Fibroblast of lung (primary cell): Measurements from ENCODE around the gene C5orf46. TPM values are rescaled to one million over a fixed set of nuclear protein-coding genes. Genes with fewer than 3 reads are reported as not detected.

Experiments used
- DNase-seq, 2 donors: peaks; one replicate each; pipeline versions ENCODE4 v3.0.0 to v3.0.0-alpha.2; 2010; ENCODE audit warnings: low read depth in 2 of 2
- H2AFZ ChIP-seq: 2 replicates; pipeline ENCODE4 v1.5.1; 2012; ENCODE audit warnings: low read length, control low read depth, inconsistent platforms
- H3K27ac ChIP-seq: 2 replicates; pipeline ENCODE4 v1.5.1; 2011; ENCODE audit warnings: low read length, control low read depth; ENCODE audit not compliant: insufficient read depth
- H3K27me3 ChIP-seq: 2 replicates; pipeline ENCODE4 v1.5.1; 2011; ENCODE audit warnings: mild to moderate bottlenecking, low read length; ENCODE audit not compliant: control insufficient read depth, insufficient read depth
- H3K36me3 ChIP-seq: 2 replicates; pipeline ENCODE4 v1.5.1; 2011; ENCODE audit warnings: low read length; ENCODE audit not compliant: control insufficient read depth, insufficient read depth
- H3K4me1 ChIP-seq: 2 replicates; pipeline ENCODE4 v1.5.1; 2011; ENCODE audit warnings: low read length; ENCODE audit not compliant: control insufficient read depth, insufficient read depth; ENCODE audit errors: extremely low read depth
- H3K4me2 ChIP-seq: 2 replicates; pipeline ENCODE4 v1.5.1; 2011; ENCODE audit warnings: low read length, control low read depth; ENCODE audit not compliant: insufficient read depth; ENCODE audit errors: extremely low read depth
- H3K4me3 ChIP-seq, 4 experiments: fragments of 200-600 bp in 1 of 4; sonication (generic) in 1 of 4; replicated peaks in 1 of 4; 2 replicates each; pipeline ENCODE4 v1.5.1; 2011 to 2016; ENCODE audit warnings: low read length in 4 of 4, low read depth in 3 of 4, mild to moderate bottlenecking in 3 of 4, control low read depth in 2 of 4, inconsistent platforms in 1 of 4, mixed read lengths in 1 of 4; ENCODE audit not compliant: insufficient read depth in 1 of 4; ENCODE audit errors: control extremely low read depth in 1 of 4
- H3K79me2 ChIP-seq: 2 replicates; pipeline ENCODE4 v1.5.1; 2012; ENCODE audit warnings: mild to moderate bottlenecking, low read length, inconsistent platforms; ENCODE audit not compliant: control insufficient read depth, insufficient read depth
- H3K9ac ChIP-seq: 2 replicates; pipeline ENCODE4 v1.5.1; 2011; ENCODE audit warnings: mild to moderate bottlenecking, low read length, control low read depth; ENCODE audit not compliant: insufficient read depth
- H3K9me3 ChIP-seq: 2 replicates; pipeline ENCODE4 v1.5.1; 2012; ENCODE audit warnings: low read depth, low read length; ENCODE audit not compliant: control insufficient read depth, insufficient read depth
- H4K20me1 ChIP-seq: 2 replicates; pipeline ENCODE4 v1.5.1; 2011; ENCODE audit warnings: low read length; ENCODE audit not compliant: control insufficient read depth, insufficient read depth; ENCODE audit errors: extremely low read depth
- CTCF ChIP-seq, 2 donors: IDR thresholded peaks in 1 of 2; conservative IDR thresholded peaks in 1 of 2; 1 replicate in 1 of 2; 2 replicates in 1 of 2; pipeline ENCODE4 v1.5.1; 2011 to 2012; ENCODE audit warnings: low read length in 2 of 2, control low read depth in 1 of 2, inconsistent platforms in 1 of 2, low read depth in 1 of 2, mild to moderate bottlenecking in 1 of 2
- EZH2 ChIP-seq: IDR thresholded peaks from 2 replicates; pipeline ENCODE4 v1.5.1; 2012; ENCODE audit warnings: low read length, control low read depth, mild to moderate bottlenecking; ENCODE audit errors: missing control alignments
- polyA plus RNA-seq, 2 donors: library from polyadenylated mRNA; depleted of rRNA in 1 of 2; stranded (reverse) in 1 of 2; unstranded in 1 of 2; fragments of >200 nt; gene quantifications; 2 replicates each; pipeline ENCODE4 v1.2.1, GENCODE V29; 2011 to 2012; ENCODE audit warnings: missing spikeins in 1 of 2
- total RNA-seq: library from RNA; depleted of rRNA; stranded (reverse); fragments of >200 nt; gene quantifications from 2 replicates; pipeline ENCODE4 v1.2.1, GENCODE V29; 2014

C5orf46 gene
- total and polyA plus RNA-seq, 2 donors (not counting 1 experiment from before 2014, with no cell fraction given) = not detected

DNA sequence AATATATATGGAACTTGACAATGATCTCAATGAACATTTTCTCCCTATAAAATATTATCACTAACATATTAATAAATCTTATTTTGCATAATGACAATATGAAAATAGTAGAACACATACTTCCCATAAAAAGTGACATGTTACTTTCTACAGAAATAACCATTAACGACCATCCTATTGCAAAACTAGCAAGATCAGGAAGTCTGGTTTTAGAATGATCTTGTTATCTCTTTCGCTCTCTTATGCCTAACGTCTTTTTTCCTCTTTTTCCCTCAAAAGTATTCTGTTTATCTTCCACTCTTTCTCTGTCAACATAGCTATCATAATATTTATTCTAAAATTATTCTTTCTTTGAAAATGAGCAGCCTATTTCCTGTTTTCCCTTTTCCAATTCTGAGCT is 21.6 kb upstream of the C5orf46 start:
- TF ChIP-seq EZH2 (no peak), CTCF (conservative IDR thresholded peaks at IDR 0.05 in 1 of 2, IDR thresholded peaks at IDR 0.05 in 1 of 2; ENCODE audit: low read depth in 1 of 2, low read length in 2 of 2) (no peak)
- no peaks in the 10 kb centered on the region for H3K27me3 ChIP-seq
- no peaks in the 10 kb centered on the region for H3K36me3 ChIP-seq
- no peak for DNase-seq
- H2AFZ ChIP-seq = no peak overlapping the region
- no peak overlapping the region for H3K9ac ChIP-seq
- H3K4me3 ChIP-seq = no peak overlapping the region
- no peak overlapping the region for H3K4me2 ChIP-seq
- H3K79me2 ChIP-seq = no peaks in the 10 kb centered on the region
- H4K20me1 ChIP-seq = no peaks in the 10 kb centered on the region
- H3K9me3 ChIP-seq = no peaks in the 10 kb centered on the region
- no peak overlapping the region for H3K27ac ChIP-seq
- no peaks in the 10 kb centered on the region for H3K4me1 ChIP-seq

DNA sequence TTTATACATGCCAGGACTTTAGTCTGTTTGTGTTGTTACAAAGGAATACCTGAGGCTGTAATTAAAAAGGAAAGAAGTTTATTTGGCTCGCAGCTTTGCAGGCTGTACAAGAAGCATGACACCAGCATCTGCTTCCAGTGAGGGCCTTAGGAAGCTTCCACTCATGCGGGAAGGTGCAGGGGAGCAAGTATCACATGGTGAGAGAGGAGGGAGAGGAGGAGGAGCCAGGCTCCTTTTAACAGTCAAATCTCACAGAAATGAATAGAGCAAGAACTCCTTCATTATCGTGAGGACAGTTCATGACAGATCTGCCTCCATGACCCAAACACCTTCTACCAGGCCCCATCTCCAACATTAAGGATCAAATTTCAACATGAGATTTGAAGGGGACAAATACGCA is 18.7 kb upstream of the C5orf46 start:
- Histone ChIP-seq H2AFZ (no peak overlapping the region), H3K4me3 (no peak overlapping the region), H3K36me3 (no peaks in the 10 kb centered on the region), H3K4me1 (no peaks in the 10 kb centered on the region), H3K27me3 (no peaks in the 10 kb centered on the region), H4K20me1 (no peaks in the 10 kb centered on the region), H3K79me2 (no peaks in the 10 kb centered on the region), H3K9me3 (no peaks in the 10 kb centered on the region), H3K9ac (no peak overlapping the region), H3K27ac (no peak overlapping the region), H3K4me2 (no peak overlapping the region)
- DNase-seq = no peak
- no peak for TF ChIP-seq CTCF (conservative IDR thresholded peaks at IDR 0.05 in 1 of 2, IDR thresholded peaks at IDR 0.05 in 1 of 2; ENCODE audit: low read depth in 1 of 2, low read length in 2 of 2)
- no peak for TF ChIP-seq EZH2

- no peak overlapping the region for H3K4me3 ChIP-seq
- no peak for DNase-seq
- no peaks in the 10 kb centered on the region for H3K27me3 ChIP-seq
- no peak overlapping the region for H3K27ac ChIP-seq
- H3K9ac ChIP-seq = no peak overlapping the region
- H3K4me2 ChIP-seq = no peak overlapping the region
- no peaks in the 10 kb centered on the region for H3K79me2 ChIP-seq
- no peak for TF ChIP-seq CTCF (conservative IDR thresholded peaks at IDR 0.05 in 1 of 2, IDR thresholded peaks at IDR 0.05 in 1 of 2; ENCODE audit: low read depth in 1 of 2, low read length in 2 of 2)
- no peaks in the 10 kb centered on the region for H3K36me3 ChIP-seq
- H2AFZ ChIP-seq = no peak overlapping the region
- H3K9me3 ChIP-seq = no peaks in the 10 kb centered on the region
- no peaks in the 10 kb centered on the region for H4K20me1 ChIP-seq
- no peaks in the 10 kb centered on the region for H3K4me1 ChIP-seq
Measured at GRCh38 chr5:147921136-147921535, 14.8 kb upstream of the C5orf46 start.
